H9 (cell line): ENCODE measurements around the gene SPRED2. TPM values are rescaled to one million over a fixed set of nuclear protein-coding genes. Genes with fewer than 3 reads are reported as not detected.

Experiments used
- DNase-seq: peaks from one replicate; pipeline ENCODE4 v3.0.0-alpha.2; 2017
- H2AFZ ChIP-seq: one replicate; pipeline ENCODE4 v1.6.1; 2013; ENCODE audit warnings: mild to moderate bottlenecking, low read length, control low read depth, moderate library complexity
- H2AK5ac ChIP-seq: 2 replicates; pipeline ENCODE4 v1.6.1; 2013; ENCODE audit warnings: low read length, control low read depth, mixed read lengths; ENCODE audit not compliant: insufficient read length
- H2BK120ac ChIP-seq: one replicate; pipeline ENCODE4 v1.6.1; 2013; ENCODE audit warnings: low read depth, mild to moderate bottlenecking, low read length, control low read depth, inconsistent platforms; ENCODE audit not compliant: poor library complexity, severe bottlenecking
- H2BK12ac ChIP-seq: 2 replicates; pipeline ENCODE4 v1.6.1; 2013; ENCODE audit warnings: low read length, control low read depth, mixed read lengths, low read depth; ENCODE audit not compliant: insufficient read length
- H2BK15ac ChIP-seq: 2 replicates; pipeline ENCODE4 v1.6.1; 2013; ENCODE audit warnings: low read depth, low read length, control low read depth
- H2BK20ac ChIP-seq: one replicate; pipeline ENCODE4 v1.6.1; 2013; ENCODE audit warnings: low read depth, mild to moderate bottlenecking, low read length, control low read depth, inconsistent platforms; ENCODE audit not compliant: poor library complexity, severe bottlenecking
- H2BK5ac ChIP-seq: 2 replicates; pipeline ENCODE4 v1.6.1; 2013; ENCODE audit warnings: low read length, control low read depth, mixed read lengths; ENCODE audit not compliant: insufficient read length
- H3K14ac ChIP-seq: 2 replicates; pipeline ENCODE4 v1.6.1; 2013; ENCODE audit warnings: low read length, control low read depth; ENCODE audit not compliant: insufficient read depth
- H3K18ac ChIP-seq: 2 replicates; pipeline ENCODE4 v1.6.1; 2013; ENCODE audit warnings: low read depth, mild to moderate bottlenecking, mixed read lengths, low read length, control low read depth; ENCODE audit not compliant: insufficient read length
- H3K23ac ChIP-seq: 2 replicates; pipeline ENCODE4 v1.6.1; 2013; ENCODE audit warnings: low read length, control low read depth, mixed read lengths, low read depth; ENCODE audit not compliant: insufficient read length
- H3K23me2 ChIP-seq: 2 replicates; pipeline ENCODE4 v1.6.1; 2013; ENCODE audit warnings: low read depth, mild to moderate bottlenecking, mixed read lengths, low read length, control low read depth; ENCODE audit not compliant: insufficient read length, poor library complexity, severe bottlenecking
- H3K27ac ChIP-seq: 2 replicates; pipeline ENCODE4 v1.5.1; 2013; ENCODE audit warnings: low read length, control low read depth, mixed read lengths, low read depth; ENCODE audit not compliant: insufficient read length
- H3K27me3 ChIP-seq: 2 replicates; pipeline ENCODE4 v1.6.1; 2013; ENCODE audit warnings: low read length, control low read depth, inconsistent platforms; ENCODE audit not compliant: insufficient read depth
- H3K4ac ChIP-seq: 2 replicates; pipeline ENCODE4 v1.6.1; 2013; ENCODE audit warnings: low read depth, mild to moderate bottlenecking, control low read depth, inconsistent platforms, low read length, moderate library complexity
- H3K4me1 ChIP-seq: 2 replicates; pipeline ENCODE4 v1.6.1; 2013; ENCODE audit warnings: low read length, control low read depth, inconsistent platforms; ENCODE audit not compliant: insufficient read depth
- H3K4me2 ChIP-seq: 2 replicates; pipeline ENCODE4 v1.6.1; 2013; ENCODE audit warnings: low read length, control low read depth, mixed read lengths; ENCODE audit not compliant: insufficient read length, insufficient read depth
- H3K56ac ChIP-seq: 2 replicates; pipeline ENCODE4 v1.6.1; 2013; ENCODE audit warnings: low read depth, mild to moderate bottlenecking, mixed read lengths, low read length, control low read depth; ENCODE audit not compliant: insufficient read length
- H3K79me1 ChIP-seq: 2 replicates; pipeline ENCODE4 v1.6.1; 2013; ENCODE audit warnings: low read depth, mild to moderate bottlenecking, moderate library complexity, low read length, control low read depth, inconsistent platforms; ENCODE audit not compliant: insufficient read depth, poor library complexity, severe bottlenecking
- H3K79me2 ChIP-seq: 2 replicates; pipeline ENCODE4 v1.6.1; 2013; ENCODE audit warnings: low read length, control low read depth, inconsistent platforms; ENCODE audit not compliant: insufficient read depth
- H3K9ac ChIP-seq: 2 replicates; pipeline ENCODE4 v1.6.1; 2013; ENCODE audit warnings: low read length, control low read depth, mixed read lengths; ENCODE audit not compliant: insufficient read length; ENCODE audit errors: extremely low read depth
- H3K9me3 ChIP-seq: one replicate; pipeline ENCODE4 v1.6.1; 2013; ENCODE audit warnings: low read depth, low read length, inconsistent platforms; ENCODE audit not compliant: control insufficient read depth
- H3T11ph ChIP-seq: one replicate; pipeline ENCODE4 v1.6.1; 2013; ENCODE audit warnings: mild to moderate bottlenecking, low read length, control low read depth, inconsistent platforms
- H4K20me1 ChIP-seq: one replicate; pipeline ENCODE4 v1.6.1; 2013; ENCODE audit not compliant: control insufficient read depth, insufficient read length, insufficient read depth
- H4K5ac ChIP-seq: 2 replicates; pipeline ENCODE4 v1.6.1; 2013; ENCODE audit warnings: low read depth, mild to moderate bottlenecking, mixed read lengths, low read length, control low read depth; ENCODE audit not compliant: insufficient read length
- H4K8ac ChIP-seq: replicated peaks from 2 replicates; pipeline ENCODE4 v1.6.1; 2013; ENCODE audit warnings: low read length, control low read depth, mixed read lengths, low read depth; ENCODE audit not compliant: insufficient read length
- H4K91ac ChIP-seq: 2 replicates; pipeline ENCODE4 v1.6.1; 2013; ENCODE audit warnings: low read depth, mild to moderate bottlenecking, moderate library complexity, mixed read lengths, low read length, control low read depth; ENCODE audit not compliant: insufficient read length
- H3K27ac Mint-ChIP-seq, 3 experiments: 2 replicates in 2 of 3; 3 replicates in 1 of 3; pipeline ENCODE4 v1.8.0; 2020 to 2021; ENCODE audit warnings: mixed read lengths in 3 of 3, mild to moderate bottlenecking in 1 of 3, moderate library complexity in 1 of 3
- H3K27me3 Mint-ChIP-seq: 2 replicates; pipeline ENCODE4 v1.8.0; 2021; ENCODE audit warnings: low read depth, mild to moderate bottlenecking, moderate library complexity, mixed read lengths
- H3K36me3 Mint-ChIP-seq, 3 experiments: 2 replicates in 2 of 3; 3 replicates in 1 of 3; pipeline ENCODE4 v1.8.0; 2020 to 2021; ENCODE audit warnings: low read depth in 3 of 3, mixed read lengths in 3 of 3; ENCODE audit not compliant: insufficient read depth in 1 of 3
- H3K4me1 Mint-ChIP-seq, 2 experiments: 2 replicates each; pipeline ENCODE4 v1.8.0; 2020; ENCODE audit warnings: mixed read lengths in 2 of 2
- H3K4me3 Mint-ChIP-seq, 2 experiments: 2 replicates in 1 of 2; 3 replicates in 1 of 2; pipeline ENCODE4 v1.8.0; 2020 to 2021; ENCODE audit warnings: mild to moderate bottlenecking in 2 of 2, mixed read lengths in 2 of 2, moderate library complexity in 1 of 2
- H3K9me3 Mint-ChIP-seq, 2 experiments: 2 replicates in 1 of 2; 3 replicates in 1 of 2; pipeline ENCODE4 v1.8.0; 2020; ENCODE audit warnings: mild to moderate bottlenecking in 2 of 2, mixed read lengths in 2 of 2, moderate library complexity in 1 of 2
- CTCF ChIP-seq: fragments of 200-600 bp; sonication (generic); conservative IDR thresholded peaks from 3 replicates; pipeline ENCODE4 v1.8.0; 2021; ENCODE audit warnings: antibody characterized with exemption, mild to moderate bottlenecking
- WGBS: extraction: QIAGEN DNeasy Blood & Tissue Kit; methylation state at CpG from one replicate; pipeline ENCODE4 v1.1.7; 2013; ENCODE audit warnings: missing lambda C conversion rate, low lambda C conversion rate, mixed read lengths; ENCODE audit not compliant: insufficient read length; ENCODE audit errors: extremely low coverage; 5-methylcytosine and 5-hydroxymethylcytosine counted together
- total RNA-seq: library from RNA; stranded (reverse); gene quantifications from 2 replicates; pipeline ENCODE4 v1.2.1, GENCODE V29; 2021

SPRED2 gene
- total RNA-seq, 1 experiment from 2014 or later, result 23.5 TPM

- no peak overlapping the region for H2BK120ac ChIP-seq
- H3K4me1 ChIP-seq, result peaks cover 27% of the 10 kb centered on the region
- Mint-ChIP-seq H3K27me3 (no peaks in the 10 kb centered on the region), H3K4me3 (no peak overlapping the region), H3K4me1 (peaks cover 56 to 57% of the 10 kb centered on the region in 2 experiments), H3K9me3 (no peaks in the 10 kb centered on the region), H3K36me3 (peaks cover 0 to 1% (median 0%) of the 10 kb centered on the region in 3 experiments; a peak in 1 of 7 replicates), H3K27ac (no peak overlapping the region)
- no peak overlapping the region for H4K8ac ChIP-seq
- H4K91ac ChIP-seq, result no peak overlapping the region
- H2AK5ac ChIP-seq, result no peak overlapping the region
- no peak overlapping the region for H2BK5ac ChIP-seq
- H3K23ac ChIP-seq, result no peak overlapping the region
- DNase-seq, result no peak
- H4K5ac ChIP-seq, result no peak overlapping the region
- H3K4me2 ChIP-seq, result no peak overlapping the region
- no peak overlapping the region for H3K27ac ChIP-seq
- no peaks in the 10 kb centered on the region for H3K79me2 ChIP-seq
- no peaks in the 10 kb centered on the region for H3K79me1 ChIP-seq
- H3T11ph ChIP-seq, result no peak overlapping the region
- WGBS, result no CpG with 5 or more reads among the region's 2 CpGs
- no peaks in the 10 kb centered on the region for H4K20me1 ChIP-seq
- no peak overlapping the region for H2BK12ac ChIP-seq
- no peak overlapping the region for H2AFZ ChIP-seq
- no peaks in the 10 kb centered on the region for H3K27me3 ChIP-seq
- peak overlapping the region; percentile 39; the same call in 1 of the 2 replicates for H3K14ac ChIP-seq
- TF ChIP-seq CTCF, result no peak
- no peak overlapping the region for H3K4ac ChIP-seq
- no peak overlapping the region for H3K18ac ChIP-seq
- H3K9ac ChIP-seq, result no peak overlapping the region
- no peaks in the 10 kb centered on the region for H3K9me3 ChIP-seq
- no peak overlapping the region for H2BK15ac ChIP-seq
- H3K23me2 ChIP-seq, result no peaks in the 10 kb centered on the region
- H3K56ac ChIP-seq, result no peak overlapping the region
- H2BK20ac ChIP-seq, result no peak overlapping the region
These were observed 18.8 kb downstream of the SPRED2 start for GRCh38 chr2:65413610-65414009.
